ENCODE results near the gene PRDM12. TPM values are rescaled to one million over a fixed set of nuclear protein-coding genes. Genes with fewer than 3 reads are reported as not detected.

Gene PRDM12
- total and polyA plus RNA-seq, 2 of the 8 experiments (the other 6 are each of a cell fraction or from before 2014, with no cell fraction given), result 0.14 to 0.22 TPM

DNA sequence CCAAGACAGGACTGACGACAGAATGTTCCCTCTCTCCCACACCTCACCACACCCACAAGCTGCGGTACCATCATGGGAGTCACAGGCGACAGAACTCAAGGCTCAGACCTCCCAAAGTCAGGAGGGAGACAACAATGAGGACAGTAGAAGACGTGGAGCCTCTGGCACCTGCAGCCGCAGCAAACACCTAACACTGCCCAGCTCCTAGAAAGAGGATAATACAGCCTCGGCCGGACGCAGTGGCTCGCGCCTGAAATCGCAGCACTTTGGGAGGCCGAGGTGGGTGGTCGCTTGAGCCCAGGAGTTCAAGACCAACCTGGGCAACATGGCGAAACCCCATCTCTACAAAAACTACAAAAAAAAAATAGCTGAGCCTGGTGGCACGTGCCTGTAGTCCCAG, 13.2 kb upstream of the PRDM12 start:
- ChIA-PET POLR2A (ENCODE audit: partially characterized antibody) (interaction anchor here (0.6 kb wide), 1 partner anchor 30 kb away, joined by 3 read pairs; no protein-coding TSS in a partner anchor), CTCF (ENCODE audit: partially characterized antibody) (interaction anchor here (6.7 kb wide), 1 partner anchor 31 kb away, joined by 42 read pairs; no protein-coding TSS in a partner anchor)
- H4K20me1 ChIP-seq (replicated peaks in 1 of 2; ENCODE audit: control insufficient read depth in 1 of 2, insufficient read depth in 2 of 2, low read length in 2 of 2), result peaks cover 0 to 2% of the 10 kb centered on the region in 2 experiments
- 0 out of 2 replicates have a peak overlapping the region, but pooled peaks have one; percentile 48 for H2BK20ac ChIP-seq (ENCODE audit: low read length)
- 91% methylated on average over 13 of the region's 15 CpGs; no CpG with 5 or more reads in 1 of the 2 experiments for WGBS, 2 experiments (ENCODE audit: extremely low coverage in 1 of 2, insufficient coverage in 1 of 2, insufficient read length in 1 of 2, insufficient replicate concordance in 2 of 2, low coverage in 1 of 2, low lambda C conversion rate in 2 of 2, missing lambda C conversion rate in 1 of 2)
- H4K91ac ChIP-seq (replicated peaks; ENCODE audit: insufficient read length, low read length), result no peak overlapping the region
- H4K8ac ChIP-seq (ENCODE audit: extremely low read depth, insufficient read depth, low read length), result no peak overlapping the region
- no peak overlapping the region for H3K9ac ChIP-seq (replicated peaks in 1 of 4; ENCODE audit: extremely low read depth in 1 of 4, low read depth in 3 of 4, low read length in 3 of 4)
- no peaks in the 10 kb centered on the region for H3K9me3 ChIP-seq (ENCODE audit: insufficient read depth in 2 of 2, low read depth in 1 of 2, low read length in 1 of 2)
- no peaks in the 10 kb centered on the region; the same call in 1 of the 2 replicates for H3K23me2 ChIP-seq (ENCODE audit: low read depth, low read length)
- no peaks in the 10 kb centered on the region for H3K36me3 ChIP-seq (ENCODE audit: control insufficient read depth in 2 of 4, insufficient read depth in 4 of 4, low read length in 3 of 4)
- H2BK120ac ChIP-seq (replicated peaks; ENCODE audit: low read depth, low read length), result no peak overlapping the region
- no peak overlapping the region for H3K4me2 ChIP-seq (ENCODE audit: insufficient read depth in 1 of 2, low read depth in 2 of 2, low read length in 2 of 2)
- DNase-seq (ENCODE audit: low read depth in 1 of 2, low spot score in 2 of 2) (no peak), FAIRE-seq (no peak)
- no peak overlapping the region for H3K14ac ChIP-seq (ENCODE audit: insufficient read length)
- H2AK5ac ChIP-seq (ENCODE audit: low read depth, low read length), result no peak overlapping the region
- peaks cover 0 to 12% (median 8%) of the 10 kb centered on the region in 4 experiments; a peak in 5 of 7 replicates for H3K27me3 ChIP-seq (replicated peaks in 1 of 4; ENCODE audit: control insufficient read depth in 3 of 4, extremely low read depth in 1 of 4, insufficient read depth in 3 of 4, low read length in 3 of 4)
- no peak overlapping the region for H3K18ac ChIP-seq (ENCODE audit: extremely low read depth, low read length)
- no peak overlapping the region for H2BK12ac ChIP-seq (ENCODE audit: low read depth, low read length)
- H3K79me1 ChIP-seq (ENCODE audit: low read depth, low read length), result no peaks in the 10 kb centered on the region
- no peak overlapping the region for H3K27ac ChIP-seq (ENCODE audit: low read depth, low read length)
- no peak overlapping the region for H3K4me3 ChIP-seq (ENCODE audit: extremely low read depth in 1 of 4, insufficient read depth in 2 of 4, low read depth in 3 of 4, low read length in 4 of 4)
- H4K5ac ChIP-seq (ENCODE audit: insufficient read length, low read depth, low read length), result no peak overlapping the region
- H3K79me2 ChIP-seq (ENCODE audit: control insufficient read depth in 1 of 2, insufficient read depth in 2 of 2, low read length in 2 of 2), result no peaks in the 10 kb centered on the region
- H3K56ac ChIP-seq (replicated peaks; ENCODE audit: insufficient read length, low read depth, low read length), result no peak overlapping the region
- H2BK5ac ChIP-seq (ENCODE audit: low read depth, low read length), result no peak overlapping the region
- H2BK15ac ChIP-seq (ENCODE audit: low read length), result peak overlapping the region; percentile 12; the same call in 1 of the 2 replicates
- no peak overlapping the region for H3K23ac ChIP-seq (ENCODE audit: insufficient read length)
- H3K4ac ChIP-seq (replicated peaks; ENCODE audit: insufficient read length, low read depth, low read length), result no peak overlapping the region
- H2AFZ ChIP-seq (ENCODE audit: low read length), result no peak overlapping the region
- no peaks in the 10 kb centered on the region for H3K4me1 ChIP-seq (replicated peaks in 1 of 4; ENCODE audit: control insufficient read depth in 3 of 4, insufficient read depth in 4 of 4, low read length in 3 of 4)
- TF ChIP-seq SIN3A (conservative IDR thresholded peaks at IDR 0.05 in 1 of 2, IDR thresholded peaks at IDR 0.05 in 1 of 2; ENCODE audit: low read depth in 1 of 2, low read length in 2 of 2) (no peak), GTF2F1 (IDR thresholded peaks at IDR 0.05; ENCODE audit: borderline replicate concordance, low read depth, low read length) (no peak), GABPA (IDR thresholded peaks at IDR 0.05; ENCODE audit: borderline replicate concordance, insufficient read depth, low read length) (no peak), SRF (IDR thresholded peaks at IDR 0.05; ENCODE audit: low read depth, low read length) (no peak)
